Putamen (tissue), 1 donor: Measurements from ENCODE around the gene ALDOB.

Experiments
- DNase-seq: peaks from one replicate; pipeline ENCODE4 v3.0.0-alpha.2; 2016; ENCODE audit warnings: low spot score

ALDOB gene

GRCh38 chr9:101455656-101456240 lies 20.2 kb upstream of the ALDOB start:
- DNase-seq, result no peak

GRCh38 chr9:101453776-101454570 lies 18.4 kb upstream of the ALDOB start:
- no peak for DNase-seq

- no peak for DNase-seq
These were observed 15.9 kb upstream of the ALDOB start for GRCh38 chr9:101451498-101451897.

GRCh38 chr9:101450931-101451330 lies 15.4 kb upstream of the ALDOB start:
- no peak for DNase-seq

GRCh38 chr9:101449071-101449721 lies 13.6 kb upstream of the ALDOB start:
- DNase-seq, result peak; percentile 50

GRCh38 chr9:101448680-101449070 lies 13.1 kb upstream of the ALDOB start:
- DNase-seq, result no peak

- DNase-seq, result no peak
These were observed 11.2 kb upstream of the ALDOB start for GRCh38 chr9:101446732-101447131.

- DNase-seq, result peak; percentile 42
These were observed 9.9 kb upstream of the ALDOB start for GRCh38 chr9:101445353-101446029.

- no peak for DNase-seq
These were observed 7.8 kb upstream of the ALDOB start for GRCh38 chr9:101443364-101443771.

- no peak for DNase-seq
These were observed 7.2 kb upstream of the ALDOB start for GRCh38 chr9:101442736-101443135.

- DNase-seq, result no peak
These were observed 6.7 kb upstream of the ALDOB start for GRCh38 chr9:101442318-101442717.

- no peak for DNase-seq
These were observed 5.2 kb upstream of the ALDOB start for GRCh38 chr9:101440714-101441230.

GRCh38 chr9:101438523-101438922 lies 2.9 kb upstream of the ALDOB start:
- DNase-seq, result no peak

- no peak for DNase-seq
These were observed 2.2 kb upstream of the ALDOB start for GRCh38 chr9:101437806-101438232.

- no peak for DNase-seq
These were observed 576 bp downstream of the ALDOB start for GRCh38 chr9:101434998-101435397.

- no peak for DNase-seq
These were observed 2.3 kb downstream of the ALDOB start for GRCh38 chr9:101433229-101433628.

- no peak for DNase-seq
These were observed 2.8 kb downstream of the ALDOB start for GRCh38 chr9:101432740-101433139.

- no peak for DNase-seq
These were observed 3.4 kb downstream of the ALDOB start for GRCh38 chr9:101432171-101432570.

- DNase-seq, result no peak
These were observed 5.8 kb downstream of the ALDOB start for GRCh38 chr9:101429736-101430135.

- no peak for DNase-seq
These were observed 6.7 kb downstream of the ALDOB start for GRCh38 chr9:101428909-101429308.

- DNase-seq, result no peak
These were observed 7.5 kb downstream of the ALDOB start for GRCh38 chr9:101427957-101428655.

- no peak for DNase-seq
These were observed 8.2 kb downstream of the ALDOB start for GRCh38 chr9:101427358-101427757.
